Neural cell (in vitro differentiated cells): ENCODE data around the gene USP46. TPM values are rescaled to one million over a fixed set of nuclear protein-coding genes. Genes with fewer than 3 reads are reported as not detected.

ENCODE experiments used
- H2AFZ ChIP-seq: fragments of 200-600, 300-800 bp; sonication (generic), shearing (Covaris generic); 2 replicates; pipeline ENCODE4 v1.6.0; 2014; ENCODE audit warnings: low read depth, mild to moderate bottlenecking, antibody characterized with exemption, low read length, moderate library complexity
- H3F3A ChIP-seq: fragments of 200-600 bp; shearing (Covaris generic); 2 replicates; pipeline ENCODE4 v1.6.1; 2016; ENCODE audit warnings: mild to moderate bottlenecking, moderate library complexity, mixed read lengths, antibody characterized with exemption, low read length; ENCODE audit not compliant: insufficient read depth, poor library complexity, severe bottlenecking
- H3K27ac ChIP-seq: fragments of 200-600, 300-800 bp; sonication (generic), shearing (Covaris generic); 2 replicates; pipeline ENCODE4 v1.5.1; 2014; ENCODE audit warnings: mild to moderate bottlenecking, low read length, moderate library complexity
- H3K27me3 ChIP-seq: fragments of 300-800, 200-600 bp; sonication (generic), shearing (Covaris generic); 2 replicates; pipeline ENCODE4 v1.6.0; 2014; ENCODE audit warnings: mild to moderate bottlenecking, low read depth, low read length, moderate library complexity; ENCODE audit not compliant: insufficient read depth
- H3K36me3 ChIP-seq: fragments of 300-800, 200-600 bp; sonication (generic), shearing (Covaris generic); 2 replicates; pipeline ENCODE4 v1.5.1; 2014; ENCODE audit warnings: mild to moderate bottlenecking, antibody characterized with exemption, low read length, moderate library complexity; ENCODE audit not compliant: insufficient read depth
- H3K4me2 ChIP-seq: fragments of 300-800, 200-600 bp; sonication (generic), shearing (Covaris generic); 2 replicates; pipeline ENCODE4 v1.6.0; 2014; ENCODE audit warnings: mild to moderate bottlenecking, low read length
- H3K4me3 ChIP-seq: fragments of 300-800, 200-600 bp; sonication (generic), shearing (Covaris generic); 2 replicates; pipeline ENCODE4 v1.5.1; 2014; ENCODE audit warnings: mild to moderate bottlenecking, low read length, moderate library complexity
- H3K79me2 ChIP-seq: fragments of 200-600 bp; shearing (Covaris generic); replicated peaks from 2 replicates; pipeline ENCODE4 v1.6.0; 2014; ENCODE audit warnings: mild to moderate bottlenecking, low read length, moderate library complexity; ENCODE audit not compliant: insufficient read depth
- H3K9ac ChIP-seq: fragments of 300-800, 200-600 bp; sonication (generic), shearing (Covaris generic); 2 replicates; pipeline ENCODE4 v1.6.1; 2016; ENCODE audit warnings: mild to moderate bottlenecking, low read length, mixed read lengths
- H3K9me2 ChIP-seq: fragments of 200-600 bp; shearing (Covaris generic); 2 replicates; pipeline ENCODE4 v1.6.1; 2016; ENCODE audit warnings: mild to moderate bottlenecking, low read length, mixed read lengths; ENCODE audit not compliant: insufficient read depth
- H3K9me3 ChIP-seq: fragments of 200-600, 300-800 bp; sonication (generic), shearing (Covaris generic); 2 replicates; pipeline ENCODE4 v1.6.1; 2016; ENCODE audit warnings: mild to moderate bottlenecking, mixed run types, low read length, moderate library complexity, mixed read lengths
- H4K20me1 ChIP-seq: fragments of 200-600 bp; shearing (Covaris generic); 2 replicates; pipeline ENCODE4 v1.6.1; 2016; ENCODE audit warnings: mild to moderate bottlenecking, mixed run types; ENCODE audit not compliant: insufficient read depth
- EP300 ChIP-seq: fragments of 450-650 bp; conservative IDR thresholded peaks from 2 replicates; pipeline ENCODE4 v1.6.1; 2014; ENCODE audit warnings: antibody characterized with exemption, mild to moderate bottlenecking, moderate library complexity; ENCODE audit not compliant: poor library complexity, severe bottlenecking
- EZH2 ChIP-seq: fragments of 200-600, 300-800 bp; shearing (Covaris generic), sonication (generic); IDR thresholded peaks from 2 replicates; pipeline ENCODE4 v1.6.1; 2014; ENCODE audit warnings: antibody characterized with exemption, low read length, borderline replicate concordance, mild to moderate bottlenecking; ENCODE audit not compliant: insufficient read depth, poor library complexity, severe bottlenecking
- MXI1 ChIP-seq: fragments of 450-650 bp; conservative IDR thresholded peaks from 2 replicates; pipeline ENCODE4 v1.6.1; 2014; ENCODE audit warnings: antibody characterized with exemption, mild to moderate bottlenecking; ENCODE audit not compliant: poor library complexity, severe bottlenecking
- POLR2AphosphoS5 ChIP-seq: IDR thresholded peaks from 2 replicates; pipeline ENCODE4 v1.6.1; 2012
- RAD21 ChIP-seq: fragments of 450-650 bp; conservative IDR thresholded peaks from 2 replicates; pipeline ENCODE4 v1.6.1; 2014; ENCODE audit warnings: antibody characterized with exemption, mild to moderate bottlenecking, moderate library complexity
- REST ChIP-seq: IDR thresholded peaks from 2 replicates; pipeline ENCODE4 v1.6.1; 2012; ENCODE audit warnings: borderline replicate concordance
- SMC3 ChIP-seq: fragments of 450-650 bp; conservative IDR thresholded peaks from 2 replicates; pipeline ENCODE4 v1.6.1; 2014; ENCODE audit warnings: antibody characterized with exemption, mild to moderate bottlenecking, moderate library complexity; ENCODE audit not compliant: poor library complexity
- TAF1 ChIP-seq: IDR thresholded peaks from 2 replicates; pipeline ENCODE4 v1.6.1; 2012; ENCODE audit warnings: low read depth
- polyA plus RNA-seq: library from polyadenylated mRNA; depleted of rRNA; stranded (reverse); fragments of >200 nt; gene quantifications from 2 replicates; pipeline ENCODE4 v1.2.3, GENCODE V29; 2014
- TF ChIP-seq, protein P1 (sequence below): fragments of 450-650 bp; IDR thresholded peaks from 2 replicates; pipeline ENCODE4 v1.5.1; 2014; ENCODE audit warnings: antibody characterized with exemption, mild to moderate bottlenecking, moderate library complexity; ENCODE audit not compliant: poor library complexity, severe bottlenecking

Gene USP46
- polyA plus RNA-seq, 1 donor from 2014 or later, result 14.1 TPM

GRCh38 chr4:52687696-52688095, 28.6 kb upstream of the USP46 start:
- Histone ChIP-seq H3K4me3 (no peak overlapping the region), H3F3A (no peaks in the 10 kb centered on the region), H3K36me3 (no peaks in the 10 kb centered on the region), H3K9ac (no peak overlapping the region), H4K20me1 (no peaks in the 10 kb centered on the region), H3K79me2 (no peaks in the 10 kb centered on the region), H2AFZ (no peak overlapping the region), H3K9me2 (no peaks in the 10 kb centered on the region), H3K9me3 (no peaks in the 10 kb centered on the region), H3K4me2 (no peak overlapping the region), H3K27ac (no peak overlapping the region), H3K27me3 (no peaks in the 10 kb centered on the region)
- TF ChIP-seq RAD21 (no peak), REST (no peak), EZH2 (no peak), MXI1 (no peak), POLR2AphosphoS5 (no peak), EP300 (no peak), SMC3 (no peak), TAF1 (no peak)
- TF ChIP-seq, protein P1, sequence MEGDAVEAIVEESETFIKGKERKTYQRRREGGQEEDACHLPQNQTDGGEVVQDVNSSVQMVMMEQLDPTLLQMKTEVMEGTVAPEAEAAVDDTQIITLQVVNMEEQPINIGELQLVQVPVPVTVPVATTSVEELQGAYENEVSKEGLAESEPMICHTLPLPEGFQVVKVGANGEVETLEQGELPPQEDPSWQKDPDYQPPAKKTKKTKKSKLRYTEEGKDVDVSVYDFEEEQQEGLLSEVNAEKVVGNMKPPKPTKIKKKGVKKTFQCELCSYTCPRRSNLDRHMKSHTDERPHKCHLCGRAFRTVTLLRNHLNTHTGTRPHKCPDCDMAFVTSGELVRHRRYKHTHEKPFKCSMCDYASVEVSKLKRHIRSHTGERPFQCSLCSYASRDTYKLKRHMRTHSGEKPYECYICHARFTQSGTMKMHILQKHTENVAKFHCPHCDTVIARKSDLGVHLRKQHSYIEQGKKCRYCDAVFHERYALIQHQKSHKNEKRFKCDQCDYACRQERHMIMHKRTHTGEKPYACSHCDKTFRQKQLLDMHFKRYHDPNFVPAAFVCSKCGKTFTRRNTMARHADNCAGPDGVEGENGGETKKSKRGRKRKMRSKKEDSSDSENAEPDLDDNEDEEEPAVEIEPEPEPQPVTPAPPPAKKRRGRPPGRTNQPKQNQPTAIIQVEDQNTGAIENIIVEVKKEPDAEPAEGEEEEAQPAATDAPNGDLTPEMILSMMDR, result no peak

GRCh38 chr4:52685316-52685715, 26.2 kb upstream of the USP46 start:
- Histone ChIP-seq H3K9me2 (no peaks in the 10 kb centered on the region), H4K20me1 (no peaks in the 10 kb centered on the region), H3F3A (no peaks in the 10 kb centered on the region), H2AFZ (no peak overlapping the region), H3K27me3 (no peaks in the 10 kb centered on the region), H3K27ac (no peak overlapping the region), H3K9ac (no peak overlapping the region), H3K79me2 (no peaks in the 10 kb centered on the region), H3K4me2 (no peak overlapping the region), H3K36me3 (no peaks in the 10 kb centered on the region), H3K4me3 (no peak overlapping the region), H3K9me3 (no peaks in the 10 kb centered on the region)
- TF ChIP-seq MXI1 (no peak), REST (no peak), SMC3 (no peak), EP300 (no peak), EZH2 (no peak), RAD21 (no peak), POLR2AphosphoS5 (no peak), TAF1 (no peak)
- TF ChIP-seq, protein P1, result no peak
